HepG2 (cell line): Measurements from ENCODE around the gene HDGFL2. TPM values are rescaled to one million over a fixed set of nuclear protein-coding genes. Genes with fewer than 3 reads are reported as not detected.
A peak's percentile ranks its signal among the peaks of the same experiment; 100 is the strongest.

Experiments
- ARID2 ChIP-seq: sonication (generic); formaldehyde crosslinking; IDR thresholded peaks from 2 replicates; pipeline ENCODE4 v1.8.1; 2022; ENCODE audit warnings: mild to moderate bottlenecking, missing genetic modification reagents, borderline replicate concordance
- CREB3 ChIP-seq: sonication (generic); formaldehyde crosslinking; IDR thresholded peaks from 2 replicates; pipeline ENCODE4 v1.5.0; 2020; ENCODE audit warnings: missing genetic modification reagents
- CREBL2 ChIP-seq: sonication (generic); formaldehyde crosslinking; IDR thresholded peaks from 2 replicates; pipeline ENCODE4 v1.8.1; 2023; ENCODE audit warnings: missing genetic modification reagents, mild to moderate bottlenecking, borderline replicate concordance
- ETS1 ChIP-seq: sonication (generic); formaldehyde crosslinking; IDR thresholded peaks from 2 replicates; pipeline ENCODE4 v1.4.0; 2020; ENCODE audit warnings: missing genetic modification reagents
- GTF3A ChIP-seq: sonication (generic); formaldehyde crosslinking; conservative IDR thresholded peaks from 2 replicates; pipeline ENCODE4 v1.4.0; 2020; ENCODE audit warnings: mild to moderate bottlenecking, missing genetic modification reagents
- MED8 ChIP-seq: sonication (generic); formaldehyde crosslinking; IDR thresholded peaks from 2 replicates; pipeline ENCODE4 v1.8.1; 2023; ENCODE audit warnings: mild to moderate bottlenecking, missing genetic modification reagents; ENCODE audit not compliant: insufficient replicate concordance
- MLLT10 ChIP-seq: sonication (generic); formaldehyde crosslinking; IDR thresholded peaks from 2 replicates; pipeline ENCODE4 v1.4.0; 2020; ENCODE audit warnings: missing genetic modification reagents
- MTA1 ChIP-seq: sonication (generic); formaldehyde crosslinking; IDR thresholded peaks from 2 replicates; pipeline ENCODE4 v1.4.0; 2020; ENCODE audit warnings: missing genetic modification reagents, mild to moderate bottlenecking, borderline replicate concordance
- NFATC3 ChIP-seq: sonication (generic); formaldehyde crosslinking; IDR thresholded peaks from 2 replicates; pipeline ENCODE4 v1.5.1; 2020; ENCODE audit warnings: mild to moderate bottlenecking, missing genetic modification reagents
- SRSF1 ChIP-seq: fragments of 200-400 bp; formaldehyde crosslinking; optimal IDR thresholded peaks from 2 replicates; pipeline ENCODE3; 2017; ENCODE audit warnings: mild to moderate bottlenecking, low read depth, low read length, moderate library complexity
- TBX2 ChIP-seq: sonication (generic); formaldehyde crosslinking; IDR thresholded peaks from 2 replicates; pipeline ENCODE4 v1.5.0; 2020; ENCODE audit warnings: missing genetic modification reagents, mild to moderate bottlenecking, borderline replicate concordance
- THAP7 ChIP-seq: sonication (generic); formaldehyde crosslinking; IDR thresholded peaks from 2 replicates; pipeline ENCODE4 v1.8.1; 2023; ENCODE audit warnings: mild to moderate bottlenecking, missing genetic modification reagents
- U2AF2 ChIP-seq: fragments of 200-400 bp; formaldehyde crosslinking; IDR thresholded peaks from 2 replicates; pipeline ENCODE4 v1.6.1; 2017; ENCODE audit warnings: low read depth, mild to moderate bottlenecking, low read length
- ZBTB38 ChIP-seq: sonication (generic); formaldehyde crosslinking; IDR thresholded peaks from 2 replicates; pipeline ENCODE4 v1.5.1; 2020; ENCODE audit warnings: mild to moderate bottlenecking, missing genetic modification reagents
- ZKSCAN5 ChIP-seq: sonication (generic); formaldehyde crosslinking; IDR thresholded peaks from 2 replicates; pipeline ENCODE4 v1.5.1; 2020; ENCODE audit warnings: mild to moderate bottlenecking, missing genetic modification reagents
- ZNF17 ChIP-seq: sonication (generic); formaldehyde crosslinking; IDR thresholded peaks from 2 replicates; pipeline ENCODE4 v1.5.0; 2020; ENCODE audit warnings: mild to moderate bottlenecking, missing genetic modification reagents
- ZNF225 ChIP-seq: sonication (generic); formaldehyde crosslinking; IDR thresholded peaks from 2 replicates; pipeline ENCODE4 v1.4.0; 2020; ENCODE audit warnings: mild to moderate bottlenecking, missing genetic modification reagents
- ZNF337 ChIP-seq: sonication (generic); formaldehyde crosslinking; IDR thresholded peaks from 2 replicates; pipeline ENCODE4 v1.5.1; 2020; ENCODE audit warnings: missing genetic modification reagents, low read depth, mild to moderate bottlenecking, borderline replicate concordance
- ZNF460 ChIP-seq: sonication (generic); formaldehyde crosslinking; IDR thresholded peaks from 2 replicates; pipeline ENCODE4 v1.5.1; 2020; ENCODE audit warnings: missing genetic modification reagents, mild to moderate bottlenecking, borderline replicate concordance
- ZNF570 ChIP-seq: sonication (generic); formaldehyde crosslinking; IDR thresholded peaks from 2 replicates; pipeline ENCODE4 v1.4.0; 2020; ENCODE audit warnings: mild to moderate bottlenecking, missing genetic modification reagents, borderline replicate concordance
- ZNF574 ChIP-seq: sonication (generic); formaldehyde crosslinking; IDR thresholded peaks from 2 replicates; pipeline ENCODE4 v1.4.0; 2020; ENCODE audit warnings: missing genetic modification reagents
- ZNF580 ChIP-seq: IDR thresholded peaks from 2 replicates; pipeline ENCODE4 v1.6.1; 2016; ENCODE audit warnings: low read depth, borderline replicate concordance
- ZNF678 ChIP-seq: sonication (generic); formaldehyde crosslinking; IDR thresholded peaks from 2 replicates; pipeline ENCODE4 v1.4.0; 2020; ENCODE audit warnings: mild to moderate bottlenecking, missing genetic modification reagents
- ZNF781 ChIP-seq: sonication (generic); formaldehyde crosslinking; IDR thresholded peaks from 2 replicates; pipeline ENCODE4 v1.5.1; 2020; ENCODE audit warnings: borderline replicate concordance, mild to moderate bottlenecking, missing genetic modification reagents; ENCODE audit errors: not compliant biosample characterization
- polyA plus RNA-seq, 8 experiments: library from polyadenylated mRNA; depleted of rRNA in 3 of 8; stranded (reverse) in 7 of 8; unstranded in 1 of 8; fragments of >200 nt; fragmentation: Illumina TruSeq in 4 of 8; extraction: Trizol in 4 of 8; gene quantifications; 2 replicates each; pipeline versions ENCODE4 v1.2.1 to v1.2.3, GENCODE V29; 2011 to 2016; ENCODE audit warnings: low read depth in 4 of 8, missing spikeins in 1 of 8, mixed read lengths in 1 of 8; ENCODE audit not compliant: insufficient read depth in 1 of 8
- total RNA-seq, 5 experiments: library from RNA; depleted of rRNA; stranded (reverse); fragments of >200 nt; fragmentation: Illumina TruSeq; extraction: Trizol; gene quantifications; 2 replicates each; pipeline ENCODE4 v1.2.3, GENCODE V29; 2016; ENCODE audit warnings: low read depth in 1 of 5

The HDGFL2 gene
- total and polyA plus RNA-seq, 2 of the 13 experiments (the other 11 are each of a cell fraction or from before 2014, with no cell fraction given), result 20.0 to 51.1 TPM

- TF ChIP-seq CREB3 (CRISPR knock-in tag), result no peak
- no peak for TF ChIP-seq MLLT10 (CRISPR knock-in tag)
- TF ChIP-seq ZNF570, result no peak
- TF ChIP-seq ZNF678 (CRISPR knock-in tag), result no peak
- TF ChIP-seq ZKSCAN5 (CRISPR knock-in tag), result no peak
- no peak for TF ChIP-seq ZNF17 (CRISPR knock-in tag)
- no peak for TF ChIP-seq MED8 (CRISPR knock-in tag)
- no peak for TF ChIP-seq MTA1 (CRISPR knock-in tag)
- TF ChIP-seq ZNF580 (CRISPR knock-in tag), result no peak
- no peak for TF ChIP-seq ZNF337 (CRISPR knock-in tag)
- TF ChIP-seq ETS1 (CRISPR knock-in tag), result no peak
- TF ChIP-seq CREBL2, result no peak
- TF ChIP-seq U2AF2, result peak; percentile 95
- TF ChIP-seq ZNF781 (CRISPR knock-in tag), result no peak
- TF ChIP-seq ZNF460 (CRISPR knock-in tag), result no peak
- 0 out of 2 replicates have a peak, but pooled peaks have one; percentile 30 for TF ChIP-seq NFATC3
- peak; percentile 89 for TF ChIP-seq ZBTB38 (CRISPR knock-in tag)
- no peak for TF ChIP-seq ARID2
- peak; percentile 50; the same call in 1 of the 2 replicates for TF ChIP-seq TBX2 (CRISPR knock-in tag)
- TF ChIP-seq ZNF225 (CRISPR knock-in tag), result no peak
- TF ChIP-seq ZNF574 (CRISPR knock-in tag), result peak; percentile 99
- TF ChIP-seq THAP7 (CRISPR knock-in tag), result no peak
- no peak for TF ChIP-seq SRSF1
- TF ChIP-seq GTF3A (CRISPR knock-in tag), result no peak
Measured at GRCh38 chr19:4457654-4458395, 14.3 kb upstream of the HDGFL2 start, which contains the start of gene UBXN6 (continued).
